GM12891 (cell line): ENCODE results near the gene GATD1. TPM values are rescaled to one million over a fixed set of nuclear protein-coding genes. Genes with fewer than 3 reads are reported as not detected.

Experiments used
- DNase-seq: peaks from one replicate; pipeline ENCODE4 v3.0.0; 2011; ENCODE audit warnings: low spot score; ENCODE audit not compliant: insufficient read length
- FAIRE-seq: peaks from 2 replicates; lab custom pipeline; 2011; peaks lifted over from hg19 to GRCh38; lab: Jason Lieb, UNC
- PAX5 ChIP-seq: IDR thresholded peaks from 2 replicates; pipeline ENCODE4 v1.6.1; 2011; ENCODE audit warnings: low read length, moderate library complexity, mild to moderate bottlenecking; ENCODE audit not compliant: insufficient read depth, severe bottlenecking
- POLR2A ChIP-seq: IDR thresholded peaks from 2 replicates; pipeline ENCODE4 v1.6.1; 2011; ENCODE audit warnings: low read depth, low read length, control low read depth
- POLR2AphosphoS5 ChIP-seq: IDR thresholded peaks from 2 replicates; pipeline ENCODE4 v1.6.1; 2011; ENCODE audit warnings: low read depth, low read length, control low read depth
- POU2F2 ChIP-seq: IDR thresholded peaks from 2 replicates; pipeline ENCODE4 v1.6.1; 2011; ENCODE audit warnings: low read depth, mild to moderate bottlenecking, control low read depth, low read length, moderate library complexity
- SPI1 ChIP-seq: IDR thresholded peaks from 2 replicates; pipeline ENCODE4 v1.6.1; 2011; ENCODE audit warnings: low read depth, low read length, control low read depth
- TAF1 ChIP-seq: IDR thresholded peaks from 2 replicates; pipeline ENCODE4 v1.6.1; 2011; ENCODE audit warnings: low read depth, low read length, control low read depth
- polyA plus RNA-seq: library from polyadenylated mRNA; unstranded; fragments of >200 nt; gene quantifications from one replicate; pipeline ENCODE4 v1.2.1, GENCODE V29; 2012; ENCODE audit warnings: low read depth, missing spikeins, inconsistent platforms; ENCODE audit not compliant: missing spikeins

GATD1 gene
- polyA plus RNA-seq: 22.8 TPM

GRCh38 chr11:777288-778255 lies at the start of gene GATD1:
Gene GATD1 (minus strand): TSS chr11:777487. CDS start chr11:777462, 25 bp downstream.
- FAIRE-seq: peak; percentile 99
- TF ChIP-seq TAF1: peak; percentile 61
- TF ChIP-seq POLR2A: peak; percentile 54; the same call in 1 of the 2 replicates
- peak; percentile 56; the same call in 1 of the 2 replicates for TF ChIP-seq POLR2AphosphoS5
- TF ChIP-seq PAX5: no peak
- DNase-seq: peak; percentile 100

DNA sequence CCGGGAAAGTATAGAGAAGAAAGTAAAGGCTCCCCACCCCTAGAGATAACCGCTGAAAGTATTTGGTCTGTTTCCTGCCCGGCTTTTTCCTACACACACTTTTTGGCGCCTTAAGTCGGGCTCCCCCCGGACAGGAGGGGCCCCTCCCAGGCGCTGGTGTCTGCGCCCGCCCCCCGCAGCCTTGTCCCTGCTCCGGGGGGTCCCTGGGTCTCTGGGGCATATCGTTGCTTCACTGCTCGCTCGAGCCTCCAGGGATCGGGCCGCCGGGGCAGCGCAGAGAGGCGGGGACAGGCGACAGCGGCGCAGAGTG lies 49.5 kb upstream of the GATD1 start:
- FAIRE-seq: no peak
- DNase-seq: no peak
- TF ChIP-seq POLR2AphosphoS5 (no peak), POU2F2 (no peak), TAF1 (no peak), PAX5 (no peak), SPI1 (no peak), POLR2A (no peak)

GRCh38 chr11:826227-826621 lies 48.9 kb upstream of the GATD1 start:
- TF ChIP-seq POLR2A (no peak; the same call in 1 of the 2 replicates), SPI1 (no peak), POLR2AphosphoS5 (no peak), PAX5 (no peak), POU2F2 (no peak), TAF1 (no peak)
- FAIRE-seq (no peak), DNase-seq (no peak)

DNA sequence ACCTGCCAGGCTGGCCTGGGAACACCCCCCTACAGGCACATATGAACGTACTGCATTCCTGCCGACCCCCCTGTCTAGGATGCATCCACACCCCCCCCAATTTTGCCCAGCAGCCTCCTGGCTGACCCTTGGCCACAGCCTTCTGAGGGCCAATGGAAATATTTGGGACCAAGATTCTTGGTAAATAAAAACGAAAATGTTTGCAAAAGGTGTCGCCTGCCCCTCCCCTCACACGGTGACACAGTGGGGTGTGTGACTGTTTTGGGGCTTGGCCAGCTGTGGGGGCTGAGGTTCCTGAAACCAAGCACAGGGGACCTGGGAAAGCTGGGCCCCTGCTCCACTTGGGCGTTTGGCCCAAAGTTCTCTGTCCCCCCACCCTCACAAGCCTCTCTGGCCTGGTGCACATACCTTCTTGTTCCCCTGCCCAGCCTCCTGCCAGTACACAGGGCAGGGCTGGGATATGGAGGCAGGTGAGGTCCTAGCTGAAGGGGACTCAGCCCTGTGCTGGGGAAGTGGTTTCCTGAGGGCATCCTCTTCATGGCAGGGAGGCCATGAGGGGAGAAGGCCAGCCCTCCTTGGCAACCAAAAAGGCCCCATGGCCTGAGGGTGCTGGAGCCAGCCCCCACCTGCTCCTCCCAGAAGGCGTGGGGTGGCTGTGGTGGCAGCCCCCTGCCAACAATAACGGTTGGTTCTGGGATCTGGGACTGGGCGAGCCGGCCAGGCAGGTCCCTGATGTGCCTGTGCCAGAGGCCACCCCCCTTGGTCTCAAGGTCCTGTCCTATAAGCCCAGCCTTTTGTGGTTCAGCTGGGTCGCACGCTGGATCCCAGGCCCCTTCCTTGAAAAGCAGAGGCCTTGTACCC lies 48.3 kb upstream of the GATD1 start:
- DNase-seq: no peak
- TF ChIP-seq POLR2A (peak; percentile 23; the same call in 1 of the 2 replicates), POU2F2 (no peak)
- no peak for FAIRE-seq

DNA sequence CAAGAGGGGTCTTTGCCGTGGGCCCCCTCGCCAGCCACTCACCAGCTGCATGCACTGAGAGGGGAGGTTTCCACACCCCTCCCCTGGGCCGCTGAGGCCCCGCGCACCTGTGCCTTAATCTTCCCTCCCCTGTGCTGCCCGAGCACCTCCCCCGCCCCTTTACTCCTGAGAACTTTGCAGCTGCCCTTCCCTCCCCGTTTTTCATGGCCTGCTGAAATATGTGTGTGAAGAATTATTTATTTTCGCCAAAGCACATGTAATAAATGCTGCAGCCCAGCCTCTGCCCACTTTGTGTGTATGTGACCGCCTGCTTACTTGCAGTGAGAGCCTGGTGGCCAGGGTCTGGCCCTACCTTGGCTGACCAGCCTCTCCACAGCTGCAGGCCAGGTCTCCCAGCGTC lies 47.7 kb upstream of the GATD1 start:
- DNase-seq (no peak), FAIRE-seq (no peak)
- TF ChIP-seq PAX5 (no peak), TAF1 (no peak), POU2F2 (no peak)

- DNase-seq (no peak), FAIRE-seq (no peak)
- TF ChIP-seq SPI1 (no peak), PAX5 (no peak), POU2F2 (no peak), POLR2AphosphoS5 (no peak), POLR2A (no peak), TAF1 (no peak)
Measured at GRCh38 chr11:824292-824880, 47.1 kb upstream of the GATD1 start.

DNA sequence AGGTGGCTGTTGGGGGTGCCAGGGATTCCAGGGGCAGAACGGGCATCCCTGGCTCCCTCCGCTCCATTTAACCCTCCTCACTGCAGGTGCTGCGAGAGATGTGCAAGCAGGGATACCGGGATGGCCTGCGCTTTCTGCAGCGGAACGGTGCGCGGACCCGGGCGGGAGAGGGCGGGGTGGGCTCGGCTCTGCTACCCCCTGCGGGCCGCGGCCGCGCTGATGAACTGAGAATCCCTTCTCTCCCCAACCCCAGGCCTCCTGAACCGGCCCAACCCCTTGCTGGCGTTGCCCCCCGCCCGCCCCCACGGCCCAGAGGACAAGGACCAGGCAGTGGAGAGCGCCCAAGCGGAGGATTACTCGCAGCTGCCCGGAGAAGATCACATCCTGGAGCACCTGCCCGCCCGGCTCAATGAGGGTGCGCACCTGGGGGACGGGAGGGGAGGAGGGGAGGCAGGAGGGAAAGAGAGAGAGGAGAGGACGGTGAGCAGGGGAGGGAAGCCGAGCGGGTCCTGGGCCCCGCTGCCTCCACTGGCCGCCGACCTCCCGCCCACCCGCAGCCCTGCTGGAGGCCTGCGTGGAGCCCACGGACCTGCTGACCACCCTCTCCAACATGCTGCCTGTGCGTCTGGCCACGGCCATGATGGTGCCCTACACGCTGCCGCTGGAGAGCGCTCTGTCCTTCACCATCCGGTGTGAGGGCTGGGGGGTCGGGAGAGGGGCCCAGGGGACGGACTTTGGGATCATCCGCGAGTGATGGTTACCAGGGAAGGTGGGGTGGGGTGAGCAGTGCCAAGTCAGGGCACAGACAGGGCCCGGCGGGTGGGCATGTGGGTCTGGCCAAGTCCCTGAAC lies 46.4 kb upstream of the GATD1 start:
- TF ChIP-seq POLR2A: no peak
- no peak for TF ChIP-seq SPI1
- no peak for TF ChIP-seq POLR2AphosphoS5
- TF ChIP-seq TAF1: no peak
- no peak for TF ChIP-seq PAX5
- no peak for TF ChIP-seq POU2F2
- FAIRE-seq (no peak), DNase-seq (no peak)

DNA sequence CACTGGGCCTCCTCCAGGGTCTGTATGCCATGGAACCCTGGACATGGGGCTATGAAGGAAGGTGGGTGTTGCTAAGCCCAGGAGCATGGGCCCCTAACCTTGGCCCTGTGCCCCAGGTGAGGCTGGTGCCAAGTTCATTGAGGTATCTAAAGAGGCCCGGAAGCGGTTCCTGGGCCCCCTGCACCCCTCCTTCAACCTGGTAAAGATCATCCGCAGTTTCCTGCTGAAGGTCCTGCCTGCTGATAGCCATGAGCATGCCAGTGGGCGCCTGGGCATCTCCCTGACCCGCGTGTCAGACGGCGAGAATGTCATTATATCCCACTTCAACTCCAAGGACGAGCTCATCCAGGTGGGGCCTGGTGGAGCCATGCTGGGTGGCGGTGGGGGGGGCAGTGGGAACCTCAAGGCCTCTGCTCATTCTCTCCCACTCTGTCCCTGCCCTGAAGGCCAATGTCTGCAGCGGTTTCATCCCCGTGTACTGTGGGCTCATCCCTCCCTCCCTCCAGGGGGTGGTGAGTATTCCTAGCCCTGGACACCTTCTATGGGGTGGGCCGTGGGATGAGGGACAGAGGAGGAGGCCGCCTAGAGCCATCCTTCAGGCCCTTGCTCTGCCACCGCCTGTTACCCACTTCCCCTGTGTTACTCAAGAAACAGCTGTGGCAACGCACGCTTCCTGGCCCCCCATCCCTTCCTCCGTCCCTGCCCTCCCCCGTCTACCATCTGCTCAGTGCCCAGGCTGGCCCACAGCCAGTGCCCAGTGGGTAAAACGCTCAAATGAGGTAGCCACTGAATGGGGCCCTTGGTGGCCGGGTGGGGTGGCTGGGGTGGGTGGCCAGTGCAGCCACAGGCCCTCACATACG lies 44.5 kb upstream of the GATD1 start:
- TF ChIP-seq POLR2A (no peak), POU2F2 (no peak), POLR2AphosphoS5 (no peak), TAF1 (no peak), SPI1 (no peak), PAX5 (no peak)
- FAIRE-seq (no peak), DNase-seq (no peak)
